ENCODE measurements around the gene AICDA.
A peak's percentile ranks its signal among the peaks of the same experiment; 100 is the strongest.

AICDA gene

GRCh38 chr12:8648576-8649205 is 36.0 kb upstream of the AICDA start:
- DNase-seq (ENCODE audit: low read depth) = no peak
- TF ChIP-seq MYC (IDR thresholded peaks at IDR 0.05; ENCODE audit: low read depth, low read length) (no peak), MAX (IDR thresholded peaks at IDR 0.05; ENCODE audit: low read depth, low read length) (no peak), CTCF (IDR thresholded peaks at IDR 0.05; ENCODE audit: low read depth, low read length) (no peak), POLR2A (IDR thresholded peaks at IDR 0.05; ENCODE audit: extremely low read depth, insufficient read length) (no peak)
- no peak overlapping the region for H3K4me3 ChIP-seq (ENCODE audit: low read depth, low read length)

- DNase-seq (ENCODE audit: low read depth) = no peak
Measured at GRCh38 chr12:8647968-8648367, 35.3 kb upstream of the AICDA start.

GRCh38 chr12:8644345-8645248 is 31.9 kb upstream of the AICDA start:
- peak; percentile 44 for DNase-seq (ENCODE audit: low read depth)
- no peak for TF ChIP-seq CTCF (IDR thresholded peaks at IDR 0.05; ENCODE audit: low read depth, low read length)
- no peak overlapping the region for H3K4me3 ChIP-seq (ENCODE audit: low read depth, low read length)

More at GRCh38 chr12:8647968-8648367, 35.3 kb upstream of the AICDA start:
- TF ChIP-seq CTCF (IDR thresholded peaks at IDR 0.05; ENCODE audit: low read depth, low read length) = no peak
- no peak for TF ChIP-seq MAX (IDR thresholded peaks at IDR 0.05; ENCODE audit: low read depth, low read length)
- no peak for TF ChIP-seq POLR2A (IDR thresholded peaks at IDR 0.05; ENCODE audit: extremely low read depth, insufficient read length)
- TF ChIP-seq MYC (IDR thresholded peaks at IDR 0.05; ENCODE audit: low read depth, low read length) = no peak
- H3K4me3 ChIP-seq (ENCODE audit: low read depth, low read length) = no peak overlapping the region

GRCh38 chr12:8642775-8643174 is 30.1 kb upstream of the AICDA start:
- H3K4me3 ChIP-seq (ENCODE audit: low read depth, low read length) = no peak overlapping the region
- TF ChIP-seq MAX (IDR thresholded peaks at IDR 0.05; ENCODE audit: low read depth, low read length) (no peak), POLR2A (IDR thresholded peaks at IDR 0.05; ENCODE audit: extremely low read depth, insufficient read length) (no peak), CTCF (IDR thresholded peaks at IDR 0.05; ENCODE audit: low read depth, low read length) (no peak), MYC (IDR thresholded peaks at IDR 0.05; ENCODE audit: low read depth, low read length) (no peak)
- no peak for DNase-seq (ENCODE audit: low read depth)

GRCh38 chr12:8639936-8640335 is 27.3 kb upstream of the AICDA start:
- no peak for DNase-seq (ENCODE audit: low read depth)
- no peak overlapping the region for H3K4me3 ChIP-seq (ENCODE audit: low read depth, low read length)
- TF ChIP-seq MYC (IDR thresholded peaks at IDR 0.05; ENCODE audit: low read depth, low read length) (no peak), CTCF (IDR thresholded peaks at IDR 0.05; ENCODE audit: low read depth, low read length) (no peak), MAX (IDR thresholded peaks at IDR 0.05; ENCODE audit: low read depth, low read length) (no peak), POLR2A (IDR thresholded peaks at IDR 0.05; ENCODE audit: extremely low read depth, insufficient read length) (no peak)
